ENCODE measurements around the gene NRXN3. TPM values are rescaled to one million over a fixed set of nuclear protein-coding genes. Genes with fewer than 3 reads are reported as not detected.

NRXN3 gene
- total RNA-seq, 3 donors from 2014 or later, result 2.1 to 27.3 (median 2.6) TPM

- intact Hi-C loops (cut with DNase I, micrococcal nuclease), result no loop called here
- H3K9me3 ChIP-seq, result no peaks in the 10 kb centered on the region
Measured at GRCh38 chr14:78805570-78805969, 635.4 kb downstream of the NRXN3 start.

GRCh38 chr14:78823035-78823434 lies 652.9 kb downstream of the NRXN3 start:
- no peak for ATAC-seq
- Histone ChIP-seq H3K4me3 (no peak overlapping the region), H3K4me1 (ENCODE audit: low read depth) (no peaks in the 10 kb centered on the region), H3K9me3 (no peaks in the 10 kb centered on the region), H3K36me3 (ENCODE audit: low read depth) (no peaks in the 10 kb centered on the region)
- TF ChIP-seq CTCF (IDR thresholded peaks at IDR 0.05), result no peak
- intact Hi-C loops (cut with DNase I, micrococcal nuclease), result no loop called here
- DNase-seq, result no peak

More at GRCh38 chr14:78805570-78805969, 635.4 kb downstream of the NRXN3 start:
- TF ChIP-seq CTCF (IDR thresholded peaks at IDR 0.05), result no peak
- Histone ChIP-seq H3K4me3 (no peak overlapping the region), H3K36me3 (ENCODE audit: low read depth) (no peaks in the 10 kb centered on the region), H3K4me1 (ENCODE audit: low read depth) (no peaks in the 10 kb centered on the region)
- no peak for ATAC-seq
- DNase-seq, result no peak

GRCh38 chr14:78823516-78823915 lies 653.3 kb downstream of the NRXN3 start:
- intact Hi-C loops (cut with DNase I, micrococcal nuclease), result no loop called here
- Histone ChIP-seq H3K9me3 (no peaks in the 10 kb centered on the region), H3K4me1 (ENCODE audit: low read depth) (no peaks in the 10 kb centered on the region), H3K4me3 (no peak overlapping the region), H3K36me3 (ENCODE audit: low read depth) (no peaks in the 10 kb centered on the region)
- TF ChIP-seq CTCF (IDR thresholded peaks at IDR 0.05), result no peak
- DNase-seq, result no peak
- ATAC-seq, result no peak

GRCh38 chr14:78829274-78829673 lies 659.1 kb downstream of the NRXN3 start:
- Histone ChIP-seq H3K4me1 (ENCODE audit: low read depth) (no peaks in the 10 kb centered on the region), H3K36me3 (ENCODE audit: low read depth) (no peaks in the 10 kb centered on the region), H3K9me3 (no peaks in the 10 kb centered on the region), H3K4me3 (no peak overlapping the region)
- DNase-seq, result no peak
- ATAC-seq, result no peak
- intact Hi-C loops (cut with DNase I, micrococcal nuclease), result no loop called here
- no peak for TF ChIP-seq CTCF (IDR thresholded peaks at IDR 0.05)

DNA sequence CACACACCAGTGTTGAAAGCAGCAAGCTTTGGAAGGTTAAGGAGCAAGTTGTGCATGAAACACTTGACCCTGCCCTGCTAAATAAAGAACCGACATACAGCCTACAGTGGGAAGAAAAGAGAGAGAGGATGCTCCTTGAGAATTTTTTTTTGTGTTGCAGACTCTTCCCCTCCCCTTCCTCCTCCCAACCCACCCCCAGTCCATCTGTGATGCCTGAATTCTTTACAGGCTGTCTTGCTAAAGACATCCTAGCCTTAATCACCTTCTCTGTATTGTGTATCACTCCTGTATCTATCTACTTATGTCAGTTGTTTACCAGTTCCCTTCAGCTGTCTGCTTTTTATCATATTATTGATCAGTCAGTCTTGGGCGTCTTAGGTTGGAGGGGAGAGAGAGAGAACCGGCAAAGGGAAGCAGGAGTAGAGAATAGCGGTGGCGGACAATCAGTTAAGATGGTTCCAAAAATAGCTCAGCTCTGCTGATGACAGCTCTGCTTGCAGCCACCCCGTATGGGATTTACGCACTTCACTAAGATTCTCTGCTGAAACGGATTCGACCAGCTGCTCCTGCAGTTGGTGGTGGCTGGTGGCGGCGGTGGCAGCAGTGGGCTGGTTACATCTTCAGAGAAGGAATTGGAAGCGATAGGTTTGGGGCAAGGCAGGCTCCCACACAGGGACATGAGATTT lies 664.7 kb downstream of the NRXN3 start:
- H3K4me1 ChIP-seq (ENCODE audit: low read depth), result no peaks in the 10 kb centered on the region
- no peak overlapping the region for H3K4me3 ChIP-seq
- no peak for TF ChIP-seq CTCF (IDR thresholded peaks at IDR 0.05)
- H3K36me3 ChIP-seq (ENCODE audit: low read depth), result no peaks in the 10 kb centered on the region
- ATAC-seq (no peak), DNase-seq (no peak)
- H3K9me3 ChIP-seq, result no peaks in the 10 kb centered on the region
- intact Hi-C loops (cut with DNase I, micrococcal nuclease), result loop anchor here in 1 of 2 donors (5.0 kb wide), 1 partner anchor 763 kb away; no protein-coding TSS in a partner anchor
